SK-N-MC (cell line): ENCODE data around the gene XRCC4.

Experiments used
- DNase-seq: peaks from one replicate; pipeline ENCODE4 v3.0.0-alpha.2; 2011; ENCODE audit warnings: low read depth, low spot score
- H3K27ac ChIP-seq: fragments of 200-600 bp; sonication (generic); 2 replicates; pipeline ENCODE4 v1.5.1; 2016; ENCODE audit warnings: mixed run types
- H3K36me3 ChIP-seq: fragments of 200-600 bp; sonication (generic); 2 replicates; pipeline ENCODE4 v1.6.1; 2017; ENCODE audit warnings: antibody characterized with exemption, low read length, mixed read lengths; ENCODE audit not compliant: insufficient read depth
- H3K4me3 ChIP-seq: fragments of 200-600 bp; sonication (generic); 2 replicates; pipeline ENCODE4 v1.5.1; 2016
- H3K9ac ChIP-seq: fragments of 200-600 bp; sonication (generic); 2 replicates; pipeline ENCODE4 v1.8.0; 2017; ENCODE audit warnings: mixed run types, mixed read lengths; ENCODE audit not compliant: insufficient read length
- H3K9me3 ChIP-seq: fragments of 200-600 bp; sonication (generic); 2 replicates; pipeline ENCODE4 v1.6.1; 2017; ENCODE audit warnings: low read depth, mild to moderate bottlenecking, antibody characterized with exemption, low read length, moderate library complexity, mixed read lengths
- EZH2 ChIP-seq: fragments of 200-600 bp; sonication (generic); IDR thresholded peaks from one replicate; pipeline ENCODE4 v1.6.1; 2017; ENCODE audit warnings: antibody characterized with exemption
- FOXP2 ChIP-seq: optimal IDR thresholded peaks from 2 replicates; pipeline ENCODE3; 2011; ENCODE audit warnings: mild to moderate bottlenecking, moderate library complexity; ENCODE audit not compliant: insufficient read depth; ENCODE audit errors: extremely low read length, control extremely low read depth
- POLR2AphosphoS5 ChIP-seq: IDR thresholded peaks from 2 replicates; pipeline ENCODE4 v1.6.1; 2012; ENCODE audit warnings: mild to moderate bottlenecking, low read depth, low read length, borderline replicate concordance

Gene XRCC4

GRCh38 chr5:83394190-83394589 lies 316.8 kb downstream of the XRCC4 start:
- TF ChIP-seq POLR2AphosphoS5 (no peak), EZH2 (no peak), FOXP2 (no peak)

GRCh38 chr5:83396662-83397061 lies 319.3 kb downstream of the XRCC4 start:
- DNase-seq: no peak
- Histone ChIP-seq H3K9me3 (no peaks in the 10 kb centered on the region), H3K9ac (no peak overlapping the region), H3K4me3 (no peak overlapping the region), H3K27ac (no peak overlapping the region), H3K36me3 (no peaks in the 10 kb centered on the region)
- no peak for TF ChIP-seq POLR2AphosphoS5
- TF ChIP-seq EZH2: no peak
- TF ChIP-seq FOXP2: no peak

More at GRCh38 chr5:83394190-83394589, 316.8 kb downstream of the XRCC4 start:
- Histone ChIP-seq H3K27ac (no peak overlapping the region), H3K4me3 (no peak overlapping the region), H3K36me3 (no peaks in the 10 kb centered on the region), H3K9me3 (no peaks in the 10 kb centered on the region), H3K9ac (no peak overlapping the region)
- no peak for DNase-seq

- TF ChIP-seq FOXP2 (no peak), POLR2AphosphoS5 (no peak), EZH2 (no peak)
- no peaks in the 10 kb centered on the region for H3K9me3 ChIP-seq
- no peak for DNase-seq
- H3K27ac ChIP-seq: no peak overlapping the region
- no peak overlapping the region for H3K9ac ChIP-seq
- H3K4me3 ChIP-seq: no peak overlapping the region
- H3K36me3 ChIP-seq: no peaks in the 10 kb centered on the region
Measured at GRCh38 chr5:83397658-83398057, 320.3 kb downstream of the XRCC4 start.

DNA sequence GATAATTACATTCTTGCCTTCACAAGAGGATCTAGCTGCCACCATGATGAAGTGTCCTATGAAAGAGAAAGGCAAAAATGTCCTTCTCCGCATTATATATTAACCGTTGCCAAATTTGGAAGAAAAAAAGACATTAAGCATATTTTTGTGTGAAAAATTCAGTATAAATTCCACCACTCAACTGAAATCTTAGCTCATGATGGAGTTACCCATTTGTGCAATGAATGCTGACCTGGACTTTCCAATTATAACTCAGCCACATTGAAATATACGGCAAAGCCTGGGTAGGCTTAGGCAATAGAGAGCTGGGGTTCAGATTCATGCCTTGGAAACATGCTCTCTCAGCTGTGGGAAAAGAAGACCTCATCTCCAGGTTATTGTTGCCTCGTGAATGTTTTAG lies 322.9 kb downstream of the XRCC4 start:
- no peak overlapping the region for H3K9ac ChIP-seq
- H3K9me3 ChIP-seq: no peaks in the 10 kb centered on the region; the same call in 1 of the 2 replicates
- no peak for TF ChIP-seq EZH2
- no peak for TF ChIP-seq POLR2AphosphoS5
- TF ChIP-seq FOXP2: no peak
- DNase-seq: no peak
- no peaks in the 10 kb centered on the region for H3K36me3 ChIP-seq
- H3K4me3 ChIP-seq: no peak overlapping the region
- no peak overlapping the region for H3K27ac ChIP-seq

DNA sequence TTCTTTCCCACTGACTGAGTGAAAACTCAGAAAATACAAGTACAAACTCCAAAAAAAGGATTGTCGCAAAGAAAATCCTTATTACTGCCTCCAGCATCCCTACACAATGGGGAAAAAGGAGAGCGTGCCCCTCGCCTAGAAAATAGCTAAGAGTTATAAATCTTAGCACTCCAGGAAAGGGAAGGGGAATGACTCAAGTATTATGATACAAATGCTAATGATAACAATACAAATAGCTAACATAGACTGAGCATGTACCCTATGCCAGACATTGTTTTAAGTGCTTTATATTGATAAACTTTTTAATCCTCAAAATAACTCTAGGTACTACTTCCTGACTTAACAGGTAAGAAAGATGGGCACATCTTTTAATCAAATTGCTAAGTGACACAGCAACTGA lies 323.4 kb downstream of the XRCC4 start:
- H3K9ac ChIP-seq: no peak overlapping the region
- H3K36me3 ChIP-seq: no peaks in the 10 kb centered on the region
- no peak for DNase-seq
- no peak overlapping the region for H3K27ac ChIP-seq
- no peaks in the 10 kb centered on the region; the same call in 1 of the 2 replicates for H3K9me3 ChIP-seq
- no peak for TF ChIP-seq FOXP2
- TF ChIP-seq POLR2AphosphoS5: no peak
- TF ChIP-seq EZH2: no peak
- no peak overlapping the region for H3K4me3 ChIP-seq

DNA sequence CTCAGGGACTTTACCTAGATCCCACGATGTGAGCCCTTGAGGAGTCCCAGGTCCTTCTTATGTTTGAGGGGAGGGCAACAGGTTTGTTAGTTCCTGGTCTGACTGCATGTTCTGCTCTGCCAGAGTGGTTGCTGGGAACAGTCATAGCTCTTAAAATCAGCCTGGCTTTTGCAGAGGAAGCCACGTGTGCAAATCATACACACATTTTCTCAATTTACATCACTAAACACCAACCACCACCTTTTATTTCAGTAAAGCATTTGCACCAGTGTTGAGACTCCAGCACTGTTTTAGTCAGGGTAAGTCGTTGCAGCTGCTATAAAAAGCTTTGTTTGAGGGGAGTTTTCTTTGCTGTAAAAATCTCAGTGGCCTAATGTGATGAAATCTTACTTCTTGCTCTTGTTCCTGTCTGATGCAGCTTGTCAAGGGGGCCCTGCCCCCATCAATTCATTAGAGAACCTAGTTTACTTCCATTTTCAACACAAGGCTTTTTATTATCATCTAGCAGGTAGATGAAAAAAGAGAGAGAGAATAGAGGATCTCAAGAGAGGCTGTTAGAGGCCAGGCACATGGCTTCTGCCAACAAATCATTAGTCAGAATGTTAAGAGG lies 323.9 kb downstream of the XRCC4 start:
- H3K27ac ChIP-seq: no peak overlapping the region
- no peak overlapping the region for H3K9ac ChIP-seq
- no peaks in the 10 kb centered on the region for H3K36me3 ChIP-seq
- H3K9me3 ChIP-seq: no peaks in the 10 kb centered on the region; the same call in 1 of the 2 replicates
- H3K4me3 ChIP-seq: no peak overlapping the region
- TF ChIP-seq POLR2AphosphoS5 (no peak), FOXP2 (no peak), EZH2 (no peak)
- no peak for DNase-seq

DNA sequence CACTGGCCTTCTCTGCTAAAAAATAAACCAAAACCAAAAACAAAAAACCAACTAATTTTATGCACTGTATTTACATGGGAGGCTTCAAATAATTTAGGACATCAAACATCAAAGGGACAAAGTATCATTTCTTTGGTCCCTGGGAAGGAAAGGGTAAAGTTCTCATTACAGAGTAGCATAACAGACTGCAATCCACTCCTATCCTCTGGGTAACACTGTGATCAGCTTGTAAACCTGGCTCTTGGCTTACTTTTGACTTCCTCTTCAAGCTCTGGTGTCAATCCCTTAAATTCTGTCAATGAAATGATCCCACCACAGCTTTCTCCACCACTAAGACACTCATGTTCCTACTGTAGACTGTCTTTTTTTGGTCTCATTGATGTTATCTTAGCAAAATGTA lies 324.4 kb downstream of the XRCC4 start:
- H3K27ac ChIP-seq: no peak overlapping the region
- H3K9ac ChIP-seq: no peak overlapping the region
- no peaks in the 10 kb centered on the region; the same call in 1 of the 2 replicates for H3K9me3 ChIP-seq
- TF ChIP-seq EZH2: no peak
- TF ChIP-seq POLR2AphosphoS5: no peak
- no peak for TF ChIP-seq FOXP2
- no peak overlapping the region for H3K4me3 ChIP-seq
- DNase-seq: no peak
- no peaks in the 10 kb centered on the region for H3K36me3 ChIP-seq
